ENCODE results near the gene TMEM150B. TPM values are rescaled to one million over a fixed set of nuclear protein-coding genes. Genes with fewer than 3 reads are reported as not detected.

The TMEM150B gene
- total RNA-seq, 1 experiment from 2014 or later, result 1.6 TPM

- intact Hi-C loops (cut with micrococcal nuclease; ENCODE audit: unreplicated experiment), result loop anchor here (1.0 kb wide), 1 partner anchor 15 kb away; the partner anchor contains the start of gene KMT5C
- Histone ChIP-seq H3K27me3 (replicated peaks; ENCODE audit: control insufficient read depth, insufficient read depth, low read length) (peaks cover 5% of the 10 kb centered on the region), H3K4me3 (ENCODE audit: low read depth, low read length) (peak within 1 kb of the TSS; percentile 64), H3K36me3 (ENCODE audit: control insufficient read depth, insufficient read depth, low read length) (no peaks in the 10 kb centered on the region), H3K9me3 (no peaks in the 10 kb centered on the region), H3K4me1 (peaks cover 19% of the 10 kb centered on the region)
- DNase-seq, result no peak
- H3K4me3 Mint-ChIP-seq (ENCODE audit: unreplicated experiment), result peak within 1 kb of the TSS; percentile 80
- peaks cover 9% of the 10 kb centered on the region for H3K4me1 Mint-ChIP-seq (ENCODE audit: low read depth, unreplicated experiment)
- H3K27me3 Mint-ChIP-seq (ENCODE audit: insufficient read depth, unreplicated experiment), result peaks cover 15% of the 10 kb centered on the region
- H3K27ac Mint-ChIP-seq (ENCODE audit: unreplicated experiment), result no peak within 1 kb of the TSS
- no peak for TF ChIP-seq CTCF (IDR thresholded peaks at IDR 0.05; ENCODE audit: insufficient read depth in 1 of 2, low read depth in 1 of 2, low read length in 1 of 2, severe bottlenecking in 1 of 2, unreplicated experiment in 1 of 2)
- POLR2A ChIA-PET, result no interaction called here
- peaks cover 13% of the 10 kb centered on the region for H3K36me3 Mint-ChIP-seq (ENCODE audit: insufficient read depth, unreplicated experiment)
- CTCF ChIA-PET, result no interaction called here
- BruUV-seq (replicated peaks), result no TSS peak
- H3K9me3 Mint-ChIP-seq (ENCODE audit: unreplicated experiment), result no peaks in the 10 kb centered on the region
Observed at GRCh38 chr19:55354698-55355212, 29.6 kb upstream of the TMEM150B start, which contains the start of gene COX6B2. TSS of gene COX6B2 (minus strand) at chr19:55354719. CDS start at chr19:55354521, 198 bp downstream.

GRCh38 chr19:55353803-55354697 is 28.9 kb upstream of the TMEM150B start:
- H3K4me3 ChIP-seq (ENCODE audit: low read depth, low read length), result peak overlapping the region; percentile 64
- Mint-ChIP-seq H3K27ac (ENCODE audit: unreplicated experiment) (no peak overlapping the region), H3K4me1 (ENCODE audit: low read depth, unreplicated experiment) (peaks cover 9% of the 10 kb centered on the region), H3K4me3 (ENCODE audit: unreplicated experiment) (peak overlapping the region; percentile 80), H3K27me3 (ENCODE audit: insufficient read depth, unreplicated experiment) (peaks cover 15% of the 10 kb centered on the region), H3K9me3 (ENCODE audit: unreplicated experiment) (no peaks in the 10 kb centered on the region), H3K36me3 (ENCODE audit: insufficient read depth, unreplicated experiment) (peaks cover 13% of the 10 kb centered on the region)
- no peak for TF ChIP-seq CTCF (IDR thresholded peaks at IDR 0.05; ENCODE audit: insufficient read depth in 1 of 2, low read depth in 1 of 2, low read length in 1 of 2, severe bottlenecking in 1 of 2, unreplicated experiment in 1 of 2)
- H3K27me3 ChIP-seq (replicated peaks; ENCODE audit: control insufficient read depth, insufficient read depth, low read length), result peaks cover 5% of the 10 kb centered on the region
- H3K4me1 ChIP-seq, result peaks cover 19% of the 10 kb centered on the region
- POLR2A ChIA-PET, result interaction anchor here (1.5 kb wide), 1 partner anchor 15 kb away, joined by 6 read pairs; the partner anchor contains the start of gene KMT5C
- no peaks in the 10 kb centered on the region for H3K36me3 ChIP-seq (ENCODE audit: control insufficient read depth, insufficient read depth, low read length)
- peak; percentile 74 to 82 for DNase-seq
- no peaks in the 10 kb centered on the region for H3K9me3 ChIP-seq
- BruUV-seq (replicated peaks), result no TSS peak
- intact Hi-C loops (cut with micrococcal nuclease; ENCODE audit: unreplicated experiment), result loop anchor here (1.0 kb wide), 1 partner anchor 15 kb away; the partner anchor contains the start of gene KMT5C
- CTCF ChIA-PET, result interaction anchor here (0.6 kb wide), 1 partner anchor 53 kb away, joined by 3 read pairs; no protein-coding TSS in a partner anchor

- ChIA-PET POLR2A (interaction anchor here (1.5 kb wide), 1 partner anchor 14 kb away, joined by 6 read pairs; the partner anchor contains the start of gene KMT5C), CTCF (interaction anchor here (0.6 to 1.1 kb wide), 2 partner anchors 14 to 53 kb away, joined by 3 read pairs; partner anchors contain the start of gene KMT5C)
- H3K9me3 ChIP-seq, result no peaks in the 10 kb centered on the region
- intact Hi-C loops (cut with micrococcal nuclease; ENCODE audit: unreplicated experiment), result no loop called here
- no peak for TF ChIP-seq CTCF (IDR thresholded peaks at IDR 0.05; ENCODE audit: insufficient read depth in 1 of 2, low read depth in 1 of 2, low read length in 1 of 2, severe bottlenecking in 1 of 2, unreplicated experiment in 1 of 2)
- peak overlapping the region; percentile 64 for H3K4me3 ChIP-seq (ENCODE audit: low read depth, low read length)
- peaks cover 5% of the 10 kb centered on the region for H3K27me3 ChIP-seq (replicated peaks; ENCODE audit: control insufficient read depth, insufficient read depth, low read length)
- Mint-ChIP-seq H3K27me3 (ENCODE audit: insufficient read depth, unreplicated experiment) (peaks cover 15% of the 10 kb centered on the region), H3K27ac (ENCODE audit: unreplicated experiment) (no peak overlapping the region), H3K4me3 (ENCODE audit: unreplicated experiment) (peak overlapping the region; percentile 80), H3K4me1 (ENCODE audit: low read depth, unreplicated experiment) (peaks cover 9% of the 10 kb centered on the region), H3K36me3 (ENCODE audit: insufficient read depth, unreplicated experiment) (peaks cover 13% of the 10 kb centered on the region), H3K9me3 (ENCODE audit: unreplicated experiment) (no peaks in the 10 kb centered on the region)
- no peaks in the 10 kb centered on the region for H3K36me3 ChIP-seq (ENCODE audit: control insufficient read depth, insufficient read depth, low read length)
- no TSS peak for BruUV-seq (replicated peaks)
- H3K4me1 ChIP-seq, result peaks cover 19% of the 10 kb centered on the region
- peak in 1 of 2 experiments; percentile 31 for DNase-seq
Observed at GRCh38 chr19:55353356-55353802, 28.2 kb upstream of the TMEM150B start.
